GM23248 (cell line): ENCODE data around the gene ARHGDIA. TPM values are rescaled to one million over a fixed set of nuclear protein-coding genes. Genes with fewer than 3 reads are reported as not detected.

ENCODE experiments used
- DNase-seq: peaks from one replicate; pipeline ENCODE4 v3.0.0-alpha.2; 2015
- H2AFZ ChIP-seq: fragments of 200-600 bp; sonication (generic); 2 replicates; pipeline ENCODE4 v1.6.1; 2016; ENCODE audit warnings: antibody characterized with exemption
- H3F3A ChIP-seq: fragments of 200-600 bp; sonication (generic); 2 replicates; pipeline ENCODE4 v1.6.1; 2016; ENCODE audit warnings: mild to moderate bottlenecking, antibody characterized with exemption, mixed run types; ENCODE audit not compliant: insufficient read depth
- H3K27ac ChIP-seq: fragments of 200-600 bp; sonication (generic); 2 replicates; pipeline ENCODE4 v1.5.1; 2016; ENCODE audit warnings: mild to moderate bottlenecking
- H3K27me3 ChIP-seq: fragments of 200-600 bp; sonication (generic); replicated peaks from 2 replicates; pipeline ENCODE4 v1.6.1; 2016; ENCODE audit warnings: mild to moderate bottlenecking; ENCODE audit not compliant: insufficient read depth
- H3K36me3 ChIP-seq: fragments of 200-600 bp; sonication (generic); 2 replicates; pipeline ENCODE4 v1.6.1; 2016; ENCODE audit warnings: low read depth, mild to moderate bottlenecking
- H3K4me1 ChIP-seq: fragments of 200-600 bp; sonication (generic); 2 replicates; pipeline ENCODE4 v1.6.1; 2016; ENCODE audit warnings: mild to moderate bottlenecking; ENCODE audit not compliant: insufficient read depth
- H3K4me2 ChIP-seq: fragments of 200-600 bp; sonication (generic); one replicate; pipeline ENCODE4 v1.6.1; 2016; ENCODE audit warnings: mild to moderate bottlenecking; ENCODE audit not compliant: unreplicated experiment
- H3K4me3 ChIP-seq: fragments of 200-600 bp; sonication (generic); 2 replicates; pipeline ENCODE4 v1.5.1; 2016; ENCODE audit warnings: mild to moderate bottlenecking
- H3K79me2 ChIP-seq: fragments of 200-600 bp; sonication (generic); 2 replicates; pipeline ENCODE4 v1.6.1; 2016; ENCODE audit warnings: mild to moderate bottlenecking; ENCODE audit not compliant: insufficient read depth
- H3K9ac ChIP-seq: fragments of 200-600 bp; sonication (generic); 2 replicates; pipeline ENCODE4 v1.6.1; 2016; ENCODE audit warnings: mild to moderate bottlenecking
- H3K9me2 ChIP-seq: fragments of 200-600 bp; sonication (generic); 2 replicates; pipeline ENCODE4 v1.6.1; 2016; ENCODE audit warnings: mixed run types, mild to moderate bottlenecking, moderate library complexity; ENCODE audit not compliant: insufficient read depth
- H3K9me3 ChIP-seq: fragments of 200-600 bp; sonication (generic); one replicate; pipeline ENCODE4 v1.6.1; 2017; ENCODE audit warnings: low read depth
- H4K20me1 ChIP-seq: fragments of 200-600 bp; sonication (generic); 2 replicates; pipeline ENCODE4 v1.6.0; 2016; ENCODE audit not compliant: insufficient read depth
- EZH2 ChIP-seq: fragments of 200-600 bp; sonication (generic); IDR thresholded peaks from 2 replicates; pipeline ENCODE4 v1.6.1; 2018; ENCODE audit warnings: antibody characterized with exemption, mild to moderate bottlenecking; ENCODE audit not compliant: insufficient read depth, poor library complexity, severe bottlenecking
- EZH2phosphoT487 ChIP-seq: fragments of 200-600 bp; sonication (generic); IDR thresholded peaks from 2 replicates; pipeline ENCODE4 v1.6.1; 2018; ENCODE audit warnings: antibody characterized with exemption, moderate library complexity, mild to moderate bottlenecking, low read depth; ENCODE audit not compliant: insufficient read depth
- WGBS, 2 experiments: methylation state at CpG; one replicate each; pipeline ENCODE4 v1.1.6; 2015 to 2017; ENCODE audit warnings: low lambda C conversion rate in 2 of 2, low coverage in 1 of 2; ENCODE audit errors: missing lambda C conversion rate in 2 of 2; 5-methylcytosine and 5-hydroxymethylcytosine counted together
- in situ Hi-C: fragments of 300-500 bp; cut with MboI; formaldehyde crosslinking; loops from 2 replicates; pipeline ENCODE4 v1.15.0; 2020
- polyA plus RNA-seq: library from polyadenylated mRNA; unstranded; fragments of >200 nt; fragmentation: Nextera tagmentation; extraction: Ambion mirVana; gene quantifications from 2 replicates; pipeline ENCODE4 v1.2.1, GENCODE V29; 2016
- total RNA-seq: library from RNA; depleted of rRNA; stranded (reverse); fragments of >200 nt; shearing (Covaris generic); gene quantifications from 2 replicates; pipeline ENCODE4 v1.2.3, GENCODE V29; 2014

The ARHGDIA gene
- total and polyA plus RNA-seq, 2 experiments from 2014 or later, result 208 to 310 TPM

DNA sequence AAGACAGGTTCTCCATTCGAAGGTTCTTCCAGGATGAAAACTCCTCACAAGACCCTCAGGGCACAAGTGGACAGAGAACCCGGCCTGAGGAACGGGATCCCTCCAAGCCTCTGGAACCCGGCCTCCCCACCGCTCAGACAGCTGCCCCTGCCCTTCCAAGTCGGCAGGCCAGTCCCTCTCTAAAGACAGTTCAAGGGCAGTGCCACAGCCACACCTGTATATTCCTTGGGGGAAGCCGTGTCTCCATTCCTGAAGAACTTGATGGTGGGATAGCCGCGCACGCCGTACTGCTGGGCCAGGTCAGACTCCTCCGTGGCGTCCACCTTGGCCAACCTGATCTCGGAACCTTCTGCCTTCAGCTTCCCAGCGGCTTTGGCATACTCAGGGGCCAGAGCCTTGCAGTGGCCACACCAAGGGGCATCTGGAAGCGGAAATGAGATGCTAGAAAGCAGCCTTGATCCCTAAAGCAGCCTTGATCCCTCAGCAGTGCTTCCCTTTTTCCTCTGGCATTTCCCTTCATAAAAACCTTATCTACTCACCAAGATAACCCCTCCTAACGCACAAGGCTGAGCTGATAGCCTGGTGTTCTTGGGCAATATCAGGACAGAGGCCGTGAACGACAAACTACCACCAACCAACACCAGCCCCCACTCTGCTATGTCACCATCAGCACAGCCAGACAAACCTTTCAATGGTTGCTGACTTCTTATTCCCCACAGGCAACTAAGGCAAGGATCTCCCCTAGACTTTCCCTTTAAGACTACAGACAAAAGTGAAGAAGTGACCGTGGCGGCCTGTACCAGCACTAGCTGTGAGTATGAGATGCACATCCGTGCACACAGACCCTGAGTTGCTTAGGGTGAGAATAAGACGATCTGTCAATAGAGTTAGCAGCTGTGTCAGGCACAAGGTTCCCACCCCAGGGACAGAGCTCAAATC, 11.9 kb downstream of the ARHGDIA start:
- DNase-seq, result peak; percentile 55
- Histone ChIP-seq H4K20me1 (no peaks in the 10 kb centered on the region), H3K36me3 (peaks cover 26% of the 10 kb centered on the region; the same call in 1 of the 2 replicates), H2AFZ (no peak overlapping the region), H3K79me2 (peaks cover 89% of the 10 kb centered on the region), H3K27me3 (no peaks in the 10 kb centered on the region), H3K9ac (peak overlapping the region; percentile 95), H3K9me3 (no peaks in the 10 kb centered on the region), H3K4me3 (peak overlapping the region; percentile 95), H3K4me2 (peak overlapping the region; percentile 100), H3K4me1 (peaks cover 45% of the 10 kb centered on the region), H3K27ac (peak overlapping the region; percentile 86), H3K9me2 (no peaks in the 10 kb centered on the region), H3F3A (peaks cover 21% of the 10 kb centered on the region)
- TF ChIP-seq EZH2phosphoT487 (no peak), EZH2 (no peak)
- 42 to 46% methylated on average over 23 of the region's 23 CpGs for WGBS, 2 experiments
- in situ Hi-C loops, result no loop called here

DNA sequence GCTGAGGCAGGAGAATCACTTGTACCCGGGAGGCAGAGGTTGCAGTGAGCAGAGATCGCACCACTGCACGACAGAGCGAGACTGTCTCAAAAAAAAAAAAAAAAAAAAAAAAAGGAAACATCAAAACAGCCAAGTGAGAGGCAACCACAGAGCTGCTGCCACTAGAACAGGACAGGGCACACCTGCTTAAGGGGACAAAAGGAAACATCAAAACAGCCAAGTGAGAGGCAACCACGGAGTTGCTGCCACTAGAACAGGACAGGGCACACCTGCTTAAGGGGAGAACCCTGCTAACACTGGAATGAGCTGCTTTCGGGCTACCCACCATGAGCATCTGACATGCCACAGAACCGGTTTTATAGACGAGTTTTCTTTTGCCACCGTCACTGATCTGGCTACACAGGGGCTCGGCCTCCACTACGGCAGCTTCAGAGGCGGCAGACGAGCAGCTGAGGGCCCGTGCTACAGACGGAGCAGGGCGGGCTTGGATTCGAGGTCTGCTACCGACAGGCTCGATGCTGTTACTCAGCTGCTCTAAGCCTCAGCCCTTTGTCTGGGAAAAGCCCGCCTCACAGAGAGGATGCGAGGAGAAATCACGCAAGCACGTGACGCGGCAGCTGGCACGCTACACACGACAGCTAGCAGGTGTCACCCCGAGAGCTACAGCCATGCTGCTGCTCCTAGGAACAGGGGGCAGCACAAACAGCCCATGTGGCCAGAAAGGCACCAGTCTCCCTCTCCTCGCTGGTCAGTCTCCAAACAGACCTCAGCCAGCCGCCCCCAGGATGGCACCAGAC, 12.8 kb downstream of the ARHGDIA start:
- H3K4me1 ChIP-seq, result peaks cover 41% of the 10 kb centered on the region
- in situ Hi-C loops, result no loop called here
- H3K9ac ChIP-seq, result peak overlapping the region; percentile 95
- H3K4me2 ChIP-seq, result peak overlapping the region; percentile 100
- DNase-seq, result peak; percentile 32
- H4K20me1 ChIP-seq, result no peaks in the 10 kb centered on the region
- peaks cover 89% of the 10 kb centered on the region for H3K79me2 ChIP-seq
- no peak overlapping the region for H2AFZ ChIP-seq
- H3K9me2 ChIP-seq, result no peaks in the 10 kb centered on the region
- no peaks in the 10 kb centered on the region for H3K9me3 ChIP-seq
- peaks cover 18% of the 10 kb centered on the region for H3F3A ChIP-seq
- WGBS, 2 experiments, result 77 to 80% methylated on average over 19 to 30 of the region's 30 CpGs
- H3K36me3 ChIP-seq, result peaks cover 35% of the 10 kb centered on the region; the same call in 1 of the 2 replicates
- H3K27ac ChIP-seq, result peak overlapping the region; percentile 86
- no peak for TF ChIP-seq EZH2
- TF ChIP-seq EZH2phosphoT487, result no peak
- H3K4me3 ChIP-seq, result peak overlapping the region; percentile 95
- H3K27me3 ChIP-seq, result no peaks in the 10 kb centered on the region

DNA sequence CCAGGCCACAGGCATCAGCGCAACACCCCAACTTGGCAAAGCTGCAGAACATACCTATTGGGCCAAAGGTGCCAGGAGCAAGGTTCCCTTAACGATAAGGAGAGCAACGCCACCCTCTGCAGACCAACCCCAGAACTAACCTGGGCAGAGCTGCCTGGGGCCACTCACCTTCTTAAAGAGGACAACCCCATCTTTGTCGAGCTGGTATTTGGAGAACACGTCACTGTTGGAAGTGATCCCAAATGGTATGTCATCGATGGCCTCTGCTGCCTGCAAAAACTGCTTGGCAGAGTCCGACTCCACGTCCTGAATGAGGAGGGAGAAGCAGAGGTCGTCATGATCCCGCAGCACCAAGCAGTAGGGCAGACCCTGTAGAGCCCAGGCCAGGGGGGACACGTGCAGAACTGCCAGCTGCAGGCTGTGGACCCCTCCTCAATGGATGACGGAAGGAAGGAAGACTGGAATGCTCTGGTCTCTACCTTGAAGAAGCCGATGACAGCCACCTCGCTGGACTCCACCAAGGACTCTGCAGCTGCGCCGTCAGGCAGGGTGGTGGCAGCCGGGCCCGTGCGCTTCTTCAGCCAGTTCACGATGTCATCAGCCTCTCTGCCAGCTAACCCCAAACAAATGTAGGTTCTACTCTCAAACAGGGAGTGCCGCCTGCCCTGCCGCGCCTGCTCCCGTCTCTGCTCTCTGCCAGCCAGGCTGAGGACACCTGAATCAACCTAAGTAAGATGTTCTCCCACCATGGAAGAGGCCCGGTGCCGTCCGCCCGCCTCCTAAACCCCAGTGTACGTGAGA, 16.0 kb downstream of the ARHGDIA start:
- H3K9me2 ChIP-seq, result no peaks in the 10 kb centered on the region
- peak overlapping the region; percentile 82 for H3K27ac ChIP-seq
- H3K79me2 ChIP-seq, result peaks cover 100% of the 10 kb centered on the region
- no peaks in the 10 kb centered on the region for H3K27me3 ChIP-seq
- H4K20me1 ChIP-seq, result no peaks in the 10 kb centered on the region
- H3F3A ChIP-seq, result no peaks in the 10 kb centered on the region; the same call in 1 of the 2 replicates
- H3K4me3 ChIP-seq, result no peak overlapping the region
- peaks cover 24% of the 10 kb centered on the region for H3K4me1 ChIP-seq
- DNase-seq, result peak; percentile 71
- H3K9ac ChIP-seq, result peak overlapping the region; percentile 95
- 61 to 62% methylated on average over 29 of the region's 29 CpGs for WGBS, 2 experiments
- H3K36me3 ChIP-seq, result peaks cover 51% of the 10 kb centered on the region; the same call in 1 of the 2 replicates
- H3K4me2 ChIP-seq, result no peak overlapping the region
- TF ChIP-seq EZH2 (no peak), EZH2phosphoT487 (no peak)
- H2AFZ ChIP-seq, result no peak overlapping the region
- no peaks in the 10 kb centered on the region for H3K9me3 ChIP-seq
- in situ Hi-C loops, result no loop called here
